Ascending aorta (tissue), 2 donors: Measurements from ENCODE around the gene GSTT2B. TPM values are rescaled to one million over a fixed set of nuclear protein-coding genes. Genes with fewer than 3 reads are reported as not detected.
A peak's percentile ranks its signal among the peaks of the same experiment; 100 is the strongest.

Experiments used
- DNase-seq, 2 donors: peaks; one replicate each; pipeline ENCODE4 v3.0.0-alpha.2; 2019; ENCODE audit warnings: low spot score in 2 of 2
- H3K27ac ChIP-seq, 2 donors: fragments of 200-600 bp; sonication (generic); one replicate each; pipeline ENCODE4 v1.5.1; 2016 to 2017; ENCODE audit warnings: mild to moderate bottlenecking in 1 of 2
- H3K27me3 ChIP-seq: fragments of 200-600 bp; sonication (generic); one replicate; pipeline ENCODE4 v1.5.1; 2017
- H3K36me3 ChIP-seq, 2 donors: fragments of 200-600 bp; sonication (generic); one replicate each; pipeline ENCODE4 v1.5.1; 2016
- H3K4me1 ChIP-seq, 2 donors: fragments of 200-600 bp; sonication (generic); one replicate each; pipeline ENCODE4 v1.5.1; 2016 to 2017; ENCODE audit warnings: mild to moderate bottlenecking in 1 of 2
- H3K4me3 ChIP-seq, 2 donors: fragments of 200-600 bp; sonication (generic); one replicate each; pipeline ENCODE4 v1.5.1; 2016 to 2017; ENCODE audit warnings: mild to moderate bottlenecking in 1 of 2
- H3K9me3 ChIP-seq, 2 donors: fragments of 200-600 bp; sonication (generic); one replicate each; pipeline ENCODE4 v1.5.1; 2016
- CTCF ChIP-seq, 3 experiments: fragments of 200-600 bp in 2 of 3; fragments of 450-650 bp in 1 of 3; sonication (generic) in 2 of 3; IDR thresholded peaks; one replicate each; pipeline ENCODE4 v1.5.1; 2016 to 2019; ENCODE audit warnings: antibody characterized with exemption in 3 of 3, mild to moderate bottlenecking in 1 of 3, moderate library complexity in 1 of 3
- intact Hi-C: fragments of 100-400 bp; cut with DNase I; formaldehyde crosslinking; loops from one replicate; pipeline ENCODE4 v1.15.1; 2023
- total RNA-seq: library from RNA; depleted of rRNA; stranded (reverse); fragments of >200 nt; gene quantifications from one replicate; pipeline ENCODE4 v1.1.0, GENCODE V29; 2016

Gene GSTT2B
- total RNA-seq, 1 donor from 2014 or later, result not detected

- intact Hi-C loops, result no loop called here
- Histone ChIP-seq H3K9me3 (no peaks in the 10 kb centered on the region), H3K27me3 (no peaks in the 10 kb centered on the region), H3K4me1 (peaks cover 2 to 8% of the 10 kb centered on the region in 2 donors), H3K36me3 (no peaks in the 10 kb centered on the region), H3K27ac (no peak overlapping the region), H3K4me3 (no peak overlapping the region)
- TF ChIP-seq CTCF (IDR thresholded peaks at IDR 0.05), result no peak
- no peak for DNase-seq
Observed at GRCh38 chr22:24007253-24008021, 46.4 kb upstream of the GSTT2B start.

GRCh38 chr22:24006914-24007214 lies 45.9 kb upstream of the GSTT2B start:
- intact Hi-C loops, result no loop called here
- H3K27ac ChIP-seq, result no peak overlapping the region
- peaks cover 0 to 8% of the 10 kb centered on the region in 2 donors for H3K4me1 ChIP-seq
- no peak for DNase-seq
- no peak overlapping the region for H3K4me3 ChIP-seq
- no peaks in the 10 kb centered on the region for H3K36me3 ChIP-seq
- H3K27me3 ChIP-seq, result no peaks in the 10 kb centered on the region
- no peak for TF ChIP-seq CTCF (IDR thresholded peaks at IDR 0.05)
- H3K9me3 ChIP-seq, result no peaks in the 10 kb centered on the region

DNA sequence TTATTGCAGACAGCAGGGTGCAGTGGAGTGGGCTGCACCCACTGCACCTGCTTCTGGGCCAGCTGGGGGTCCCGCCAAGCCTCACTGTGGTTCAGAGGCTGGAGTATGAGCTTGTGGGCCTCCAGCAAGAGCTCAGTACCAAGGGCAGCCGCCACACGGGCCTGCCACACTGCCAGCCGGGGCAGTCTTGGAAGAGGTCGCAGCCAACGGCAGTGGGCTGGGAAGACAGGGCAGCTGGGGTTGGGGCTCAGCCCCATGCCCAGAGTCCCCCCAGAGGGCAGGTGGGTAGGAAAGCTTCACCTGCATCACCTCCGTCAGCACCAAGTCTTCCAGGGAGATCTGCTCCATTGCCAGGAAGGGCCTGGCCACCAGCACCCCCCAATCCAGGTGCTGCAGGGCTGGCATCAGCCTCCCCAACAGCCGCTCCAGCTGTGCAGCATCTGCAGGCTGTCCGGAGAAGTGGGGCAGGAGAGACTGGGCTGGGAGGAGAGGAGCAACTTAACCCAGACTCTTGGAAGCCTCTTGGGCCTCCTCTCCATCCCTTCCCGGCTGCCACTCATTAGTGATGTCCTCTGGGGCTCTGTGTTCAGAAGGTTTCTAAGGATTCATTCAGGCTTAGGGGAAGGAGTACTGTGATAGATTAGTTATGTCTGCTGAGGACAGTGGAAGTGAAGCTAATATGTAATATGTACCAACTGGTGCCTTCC lies 45.4 kb upstream of the GSTT2B start:
- H3K9me3 ChIP-seq, result no peaks in the 10 kb centered on the region
- no peak overlapping the region for H3K27ac ChIP-seq
- intact Hi-C loops, result no loop called here
- peaks cover 0 to 8% of the 10 kb centered on the region in 2 donors for H3K4me1 ChIP-seq
- no peak for TF ChIP-seq CTCF (IDR thresholded peaks at IDR 0.05)
- DNase-seq, result no peak
- no peaks in the 10 kb centered on the region for H3K27me3 ChIP-seq
- H3K36me3 ChIP-seq, result no peaks in the 10 kb centered on the region
- H3K4me3 ChIP-seq, result no peak overlapping the region

- Histone ChIP-seq H3K27ac (peak within 1 kb of the TSS; percentile 42 to 54), H3K36me3 (no peaks in the 10 kb centered on the region), H3K9me3 (no peaks in the 10 kb centered on the region), H3K27me3 (no peaks in the 10 kb centered on the region), H3K4me1 (peaks cover 0 to 5% of the 10 kb centered on the region in 2 donors), H3K4me3 (peak within 1 kb of the TSS in 1 of 2 donors; percentile 28)
- TF ChIP-seq CTCF (IDR thresholded peaks at IDR 0.05), result no peak
- no peak for DNase-seq
- intact Hi-C loops, result no loop called here
Observed at GRCh38 chr22:24005201-24005600, 44.2 kb upstream of the GSTT2B start, which contains the start of gene GSTT4. GSTT4 (minus strand) TSS chr22:24005453; CDS start chr22:24005356, 97 bp downstream.

DNA sequence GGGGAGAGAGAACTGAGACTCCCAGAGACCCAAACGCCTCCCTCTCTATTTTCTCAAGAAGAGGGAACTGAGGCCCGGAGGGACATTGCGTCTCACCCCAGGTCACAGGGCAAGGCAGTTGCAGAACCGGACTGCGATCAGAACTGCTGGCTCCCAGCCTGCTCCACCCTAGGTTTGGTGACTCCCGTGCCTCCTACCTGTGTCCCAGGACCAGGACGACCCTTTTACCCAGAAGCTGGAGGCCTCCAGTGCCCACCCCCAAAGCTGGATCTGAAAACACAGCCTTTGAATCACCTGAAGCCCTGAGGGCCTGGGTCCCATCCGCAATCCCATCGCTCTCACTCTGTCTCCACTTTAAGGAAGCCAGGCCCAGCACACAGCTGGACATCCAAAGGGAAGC lies 42.9 kb upstream of the GSTT2B start:
- Histone ChIP-seq H3K27me3 (no peaks in the 10 kb centered on the region), H3K36me3 (no peaks in the 10 kb centered on the region), H3K27ac (no peak overlapping the region), H3K4me1 (peaks cover 0 to 5% of the 10 kb centered on the region in 2 donors), H3K4me3 (no peak overlapping the region), H3K9me3 (no peaks in the 10 kb centered on the region)
- intact Hi-C loops, result no loop called here
- no peak for TF ChIP-seq CTCF (IDR thresholded peaks at IDR 0.05)
- no peak for DNase-seq
